ENCODE results near the gene CDC42BPA. TPM values are rescaled to one million over a fixed set of nuclear protein-coding genes. Genes with fewer than 3 reads are reported as not detected.

Gene CDC42BPA
- total RNA-seq, 1 experiment from 2014 or later: 25.2 TPM

DNA sequence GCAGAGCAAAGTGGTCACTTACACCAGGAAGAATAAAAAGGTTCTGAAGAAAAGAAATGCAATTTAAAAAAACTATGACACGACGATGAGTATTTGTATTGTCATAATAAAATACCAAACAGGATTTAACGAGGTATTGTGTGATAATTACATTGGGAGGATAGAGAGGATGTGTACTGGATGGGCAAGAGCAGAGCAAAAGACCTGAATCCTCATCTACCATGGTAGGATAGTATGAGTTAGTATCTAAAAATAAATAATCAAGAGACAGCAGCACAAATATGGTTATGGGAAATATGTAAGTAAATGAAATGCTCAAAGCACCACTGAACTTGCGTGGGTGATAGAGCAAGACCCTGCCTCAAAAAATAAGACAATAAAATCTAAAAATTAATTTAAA, 162.6 kb downstream of the CDC42BPA start:
- H3K36me3 Mint-ChIP-seq: 0 out of 2 replicates have a peak, but pooled peaks cover 3% of the 10 kb centered on the region
- POLR2A ChIA-PET: no interaction called here
- H3K27me3 Mint-ChIP-seq (ENCODE audit: low read depth): no peaks in the 10 kb centered on the region
- peaks cover 10% of the 10 kb centered on the region for H3K4me1 Mint-ChIP-seq
- no peak overlapping the region for H3K4me3 Mint-ChIP-seq
- DNase-seq (ENCODE audit: low spot score): no peak
- no peak for ATAC-seq
- no peaks in the 10 kb centered on the region for H3K9me3 Mint-ChIP-seq
- H3K27ac Mint-ChIP-seq: no peak overlapping the region
- CTCF ChIA-PET: no interaction called here
- TF ChIP-seq E2F4 (CRISPR knock-in tag; IDR thresholded peaks at IDR 0.05; ENCODE audit: borderline replicate concordance, low read depth): no peak
- TF ChIP-seq, protein P1, sequence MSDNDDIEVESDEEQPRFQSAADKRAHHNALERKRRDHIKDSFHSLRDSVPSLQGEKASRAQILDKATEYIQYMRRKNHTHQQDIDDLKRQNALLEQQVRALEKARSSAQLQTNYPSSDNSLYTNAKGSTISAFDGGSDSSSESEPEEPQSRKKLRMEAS (CRISPR knock-in tag; IDR thresholded peaks at IDR 0.05): no peak
- no peak for TF ChIP-seq CDX4 (CRISPR knock-in tag; IDR thresholded peaks at IDR 0.05; ENCODE audit: borderline replicate concordance)
- TF ChIP-seq SP1 (CRISPR knock-in tag; conservative IDR thresholded peaks at IDR 0.05): no peak
- TF ChIP-seq PREB (CRISPR knock-in tag; IDR thresholded peaks at IDR 0.05; ENCODE audit: borderline replicate concordance): no peak
- TF ChIP-seq SOX15 (CRISPR knock-in tag; IDR thresholded peaks at IDR 0.05): no peak
- TF ChIP-seq, protein P2, sequence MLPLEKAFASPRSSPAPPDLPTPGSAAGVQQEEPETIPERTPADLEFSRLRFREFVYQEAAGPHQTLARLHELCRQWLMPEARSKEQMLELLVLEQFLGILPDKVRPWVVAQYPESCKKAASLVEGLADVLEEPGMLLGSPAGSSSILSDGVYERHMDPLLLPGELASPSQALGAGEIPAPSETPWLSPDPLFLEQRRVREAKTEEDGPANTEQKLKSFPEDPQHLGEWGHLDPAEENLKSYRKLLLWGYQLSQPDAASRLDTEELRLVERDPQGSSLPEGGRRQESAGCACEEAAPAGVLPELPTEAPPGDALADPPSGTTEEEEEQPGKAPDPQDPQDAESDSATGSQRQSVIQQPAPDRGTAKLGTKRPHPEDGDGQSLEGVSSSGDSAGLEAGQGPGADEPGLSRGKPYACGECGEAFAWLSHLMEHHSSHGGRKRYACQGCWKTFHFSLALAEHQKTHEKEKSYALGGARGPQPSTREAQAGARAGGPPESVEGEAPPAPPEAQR (CRISPR knock-in tag; IDR thresholded peaks at IDR 0.05): no peak
- TF ChIP-seq ZNF121 (CRISPR knock-in tag; IDR thresholded peaks at IDR 0.05): no peak
- no peak for TF ChIP-seq GABPB1 (CRISPR knock-in tag; IDR thresholded peaks at IDR 0.05)
- TF ChIP-seq PRDM15 (CRISPR knock-in tag; IDR thresholded peaks at IDR 0.05): no peak
- TF ChIP-seq, protein P3, sequence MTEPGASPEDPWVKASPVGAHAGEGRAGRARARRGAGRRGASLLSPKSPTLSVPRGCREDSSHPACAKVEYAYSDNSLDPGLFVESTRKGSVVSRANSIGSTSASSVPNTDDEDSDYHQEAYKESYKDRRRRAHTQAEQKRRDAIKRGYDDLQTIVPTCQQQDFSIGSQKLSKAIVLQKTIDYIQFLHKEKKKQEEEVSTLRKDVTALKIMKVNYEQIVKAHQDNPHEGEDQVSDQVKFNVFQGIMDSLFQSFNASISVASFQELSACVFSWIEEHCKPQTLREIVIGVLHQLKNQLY (CRISPR knock-in tag; IDR thresholded peaks at IDR 0.05): no peak
- TF ChIP-seq SMAD4 (CRISPR knock-in tag; IDR thresholded peaks at IDR 0.05): no peak
- no peak for TF ChIP-seq FOXK1 (CRISPR knock-in tag; IDR thresholded peaks at IDR 0.05)
- TF ChIP-seq, protein P4, sequence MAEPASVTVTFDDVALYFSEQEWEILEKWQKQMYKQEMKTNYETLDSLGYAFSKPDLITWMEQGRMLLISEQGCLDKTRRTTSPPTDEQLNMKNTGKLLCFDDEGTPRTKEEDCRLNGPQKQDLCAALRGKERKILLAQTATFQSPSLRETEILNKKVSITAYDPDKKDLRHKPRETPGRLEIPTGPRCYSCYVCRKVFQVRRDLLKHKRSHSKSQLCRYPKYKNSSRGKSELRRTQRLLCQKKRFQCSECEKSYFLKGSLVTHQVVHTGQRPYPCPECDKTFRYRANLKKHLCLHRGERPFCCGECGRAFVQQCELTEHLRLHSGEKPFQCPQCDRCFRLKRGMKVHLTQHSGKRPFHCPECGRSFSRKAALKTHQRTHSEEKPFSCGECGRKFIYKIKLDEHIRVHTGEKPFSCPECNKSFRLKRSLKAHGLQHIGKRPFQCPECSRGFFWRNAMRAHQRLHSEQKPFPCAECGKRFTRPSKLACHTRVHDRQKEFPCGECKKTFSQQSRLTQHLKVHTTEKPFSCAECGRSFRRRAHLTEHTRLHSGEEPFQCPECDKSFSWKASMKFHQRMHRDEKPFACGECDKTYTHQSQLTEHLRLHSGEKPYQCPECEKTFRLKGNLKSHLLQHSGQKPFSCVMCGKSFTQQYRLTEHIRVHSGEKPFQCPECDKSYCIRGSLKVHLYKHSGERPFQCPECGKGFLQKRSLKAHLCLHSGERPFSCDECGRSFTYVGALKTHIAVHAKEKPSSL (CRISPR knock-in tag; conservative IDR thresholded peaks at IDR 0.05): no peak
- TF ChIP-seq USF2 (CRISPR knock-in tag; IDR thresholded peaks at IDR 0.05): no peak
- TF ChIP-seq ETV6 (CRISPR knock-in tag; IDR thresholded peaks at IDR 0.05): no peak
- no peak for TF ChIP-seq GRHL2 (CRISPR knock-in tag; IDR thresholded peaks at IDR 0.05; ENCODE audit: insufficient replicate concordance, severe bottlenecking)
- TF ChIP-seq ZBTB43 (CRISPR knock-in tag; IDR thresholded peaks at IDR 0.05): no peak
